GM19328 (cell line): ENCODE measurements around the gene ATXN7.

Source experiments
- ATAC-seq: cut with Tn5 transposase; IDR thresholded peaks from one replicate; pipeline ENCODE4 v1.9.1; 2021; ENCODE audit warnings: mild to moderate bottlenecking, moderate library complexity; ENCODE audit not compliant: unreplicated experiment

ATXN7 gene

GRCh38 chr3:64042952-64043351 is 179.3 kb downstream of the ATXN7 start:
- ATAC-seq: no peak

DNA sequence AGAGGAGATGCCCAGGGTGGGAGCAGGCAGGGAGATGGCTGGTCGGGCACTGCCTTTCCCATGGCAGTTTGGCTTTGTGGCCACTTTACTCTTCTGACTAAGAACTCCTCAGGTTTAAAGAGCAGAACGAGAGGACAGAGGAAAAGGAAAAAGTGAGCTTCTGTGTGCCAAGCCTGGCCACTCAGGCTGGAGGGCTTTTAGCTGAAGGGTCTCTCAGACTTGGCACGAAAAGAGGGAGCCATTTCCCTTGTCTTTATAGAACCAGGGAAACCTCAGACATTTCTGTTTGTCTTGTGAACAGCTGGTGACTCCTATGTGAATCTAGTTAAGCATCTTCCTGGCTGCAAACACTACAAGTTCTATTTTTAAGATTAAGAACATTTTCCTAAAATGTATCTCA is 182.9 kb downstream of the ATXN7 start:
- ATAC-seq: no peak

GRCh38 chr3:64046996-64047594 is 183.4 kb downstream of the ATXN7 start:
- no peak for ATAC-seq

DNA sequence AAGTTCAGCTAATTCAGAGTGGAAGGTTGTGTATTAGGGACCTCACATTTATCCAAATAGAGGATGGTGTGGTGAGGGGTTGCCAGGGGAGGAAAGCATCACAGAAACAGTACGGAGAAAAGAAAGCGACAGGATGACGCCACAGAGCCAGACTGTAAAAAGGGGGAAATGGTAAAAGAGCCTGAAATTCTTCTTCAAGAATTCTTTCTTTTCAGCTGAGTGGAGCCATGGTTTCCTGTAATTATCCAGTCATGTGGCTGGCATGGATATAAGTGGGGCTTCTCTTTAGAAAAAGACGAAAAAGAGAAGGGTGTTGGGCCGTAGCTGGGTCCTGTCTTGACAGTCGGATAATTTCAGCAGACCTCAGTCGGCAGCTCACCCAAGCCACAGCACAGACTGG is 184.1 kb downstream of the ATXN7 start:
- ATAC-seq: no peak

DNA sequence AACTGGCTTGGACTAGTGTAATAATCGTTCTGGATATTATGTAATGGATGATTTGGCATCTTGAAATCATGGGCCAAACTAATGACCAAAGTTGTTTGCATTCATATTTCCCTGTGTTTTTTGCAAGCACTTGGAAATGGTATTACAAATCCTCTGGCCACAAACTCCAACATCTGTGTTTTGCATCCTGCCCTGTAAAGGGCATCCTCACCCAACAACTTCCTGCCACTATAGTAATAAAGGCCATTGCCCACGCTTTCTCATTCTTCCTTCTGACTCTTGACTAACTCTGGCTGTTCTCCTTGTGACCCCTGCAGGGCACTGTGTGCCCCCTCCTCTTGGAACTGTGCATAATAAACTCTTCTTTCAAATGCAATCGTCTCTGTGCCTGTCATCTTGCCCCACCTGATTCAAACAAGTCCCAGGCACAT is 185.0 kb downstream of the ATXN7 start:
- ATAC-seq: no peak

DNA sequence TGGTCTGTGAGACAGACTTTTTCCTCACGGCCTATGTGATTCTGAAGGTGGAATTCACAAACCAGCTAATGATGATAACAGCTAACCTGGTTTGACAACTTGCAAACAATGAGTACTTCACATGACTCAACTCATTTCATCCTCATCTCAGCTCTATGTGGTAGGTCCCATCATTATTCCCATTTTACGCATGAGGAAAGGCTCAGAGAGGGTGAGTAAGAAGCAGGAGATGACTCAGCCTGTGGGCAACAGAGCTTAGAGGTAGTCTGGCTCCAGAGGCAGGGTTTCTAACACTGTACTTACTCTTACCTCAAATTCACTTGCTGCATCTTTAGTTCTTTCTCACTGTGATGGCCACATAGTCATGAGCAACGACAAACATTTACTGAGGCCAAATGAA is 185.5 kb downstream of the ATXN7 start:
- ATAC-seq: no peak

- ATAC-seq: no peak
Observed at GRCh38 chr3:64049832-64050231, 186.2 kb downstream of the ATXN7 start.
